ENCODE data around the gene ABCD3.

ABCD3 gene

DNA sequence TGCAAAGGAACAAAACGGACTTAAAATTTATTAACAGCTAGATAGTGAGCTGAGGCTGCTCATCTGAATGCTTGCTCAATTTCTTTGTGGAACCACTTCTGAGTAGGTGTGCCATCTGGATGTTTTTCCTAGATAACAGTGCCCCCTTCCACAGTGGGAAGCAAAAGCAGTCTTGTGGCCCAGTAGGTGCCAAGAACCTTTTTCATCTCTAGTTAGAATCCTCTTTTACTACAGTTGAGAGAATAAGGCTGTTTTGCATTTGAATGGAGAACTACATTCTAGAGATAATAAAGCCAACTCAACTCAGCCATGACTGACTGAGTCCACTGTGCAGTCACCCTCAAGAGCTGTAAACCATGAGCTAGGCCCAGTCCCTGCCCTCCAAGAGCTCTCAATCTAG is 110.1 kb downstream of the ABCD3 start:
- no peak for DNase-seq

DNA sequence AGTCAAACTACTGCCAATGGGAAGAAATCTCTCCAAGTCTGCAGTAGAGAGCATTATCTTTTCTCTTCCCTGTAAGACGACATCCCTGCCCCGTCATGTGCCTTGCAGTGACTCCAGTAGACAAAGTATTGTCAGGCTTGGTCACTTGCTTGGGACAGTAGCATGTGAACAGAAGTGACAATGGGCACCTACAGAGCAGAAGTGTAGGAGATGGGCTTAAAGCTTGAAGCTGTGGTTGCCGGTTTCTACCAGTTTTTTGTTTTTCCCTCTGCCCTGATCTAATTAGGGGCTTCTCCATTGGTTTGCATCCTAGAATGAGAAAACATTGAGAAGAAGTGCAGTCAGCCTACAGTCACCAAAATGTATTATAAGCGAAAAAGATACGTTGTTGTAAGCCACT is 110.6 kb downstream of the ABCD3 start:
- DNase-seq = no peak

GRCh38 chr1:94529416-94529815 is 111.2 kb downstream of the ABCD3 start:
- no peak for DNase-seq

GRCh38 chr1:94530373-94530878 is 112.2 kb downstream of the ABCD3 start:
- no peak for DNase-seq

- no peak for DNase-seq
Observed at GRCh38 chr1:94531664-94532063, 113.5 kb downstream of the ABCD3 start.

DNA sequence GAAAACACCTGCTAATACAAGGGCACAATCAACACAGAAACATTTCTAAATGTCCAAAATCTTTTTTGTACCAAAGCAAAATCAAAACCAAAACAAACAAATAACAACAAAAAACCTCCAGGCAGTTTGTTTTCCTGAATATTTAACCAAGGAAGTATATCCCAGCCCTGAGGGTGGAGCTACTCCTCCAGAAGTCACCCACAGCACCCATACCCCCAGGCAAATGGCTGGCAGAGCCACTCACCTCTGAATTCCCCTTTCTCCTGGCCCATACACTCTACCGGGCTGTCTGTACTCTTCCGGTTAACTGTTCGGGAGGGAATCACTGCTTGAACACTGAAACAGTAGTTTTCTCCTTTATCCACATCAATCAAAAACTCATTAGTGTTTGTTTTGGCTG is 113.9 kb downstream of the ABCD3 start:
- no peak for DNase-seq

DNA sequence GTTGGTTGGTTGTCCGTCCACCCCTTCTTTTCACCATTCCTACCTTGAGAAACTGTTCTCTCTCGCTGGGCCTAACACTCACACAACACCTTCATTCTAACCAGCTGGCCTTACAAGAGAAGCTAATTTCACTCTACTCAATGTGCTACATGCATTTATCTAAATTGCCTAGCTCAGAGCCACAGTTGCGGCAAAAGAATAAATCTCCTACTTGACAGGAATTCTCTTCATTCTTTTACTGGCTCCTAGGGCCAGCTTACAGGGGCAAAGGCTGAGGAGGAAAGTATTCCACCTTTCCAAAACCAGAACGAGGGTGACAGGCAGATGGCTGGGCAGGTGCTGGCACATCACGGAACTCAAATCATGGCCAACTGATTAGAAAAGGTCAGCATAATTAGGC is 116.9 kb downstream of the ABCD3 start:
- no peak for DNase-seq

GRCh38 chr1:94535879-94536278 is 117.7 kb downstream of the ABCD3 start:
- DNase-seq = no peak

GRCh38 chr1:94537254-94537653 is 119.1 kb downstream of the ABCD3 start:
- DNase-seq = no peak

DNA sequence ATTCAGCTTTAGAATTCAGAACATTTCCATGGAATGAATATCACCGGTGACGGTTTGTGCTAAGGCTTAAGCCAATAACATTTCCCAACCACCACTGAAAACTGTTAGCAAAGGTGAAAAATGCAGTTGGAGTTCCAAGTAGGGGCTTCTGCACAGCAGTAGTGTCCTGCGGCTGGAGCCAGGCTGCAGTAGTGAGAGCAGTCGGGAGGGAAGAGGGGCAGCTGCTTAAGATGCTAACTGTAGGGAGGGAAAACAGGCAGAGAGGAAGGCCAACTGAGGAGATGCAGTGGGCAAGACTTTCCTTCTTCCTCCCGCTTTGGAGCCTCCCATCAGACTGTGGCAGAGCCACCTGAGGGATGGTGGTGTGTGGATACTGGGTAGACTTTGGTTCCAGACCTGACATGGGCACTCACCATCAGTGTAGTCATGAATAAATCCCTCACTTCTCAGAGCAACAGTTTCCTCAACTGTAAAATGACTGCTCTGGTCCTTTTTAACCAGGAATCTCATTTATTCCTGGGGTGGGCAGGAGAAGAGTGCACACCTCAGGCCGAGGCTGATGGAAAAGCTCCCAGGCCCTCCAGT is 120.1 kb downstream of the ABCD3 start:
- DNase-seq = no peak

GRCh38 chr1:94539496-94539895 is 121.3 kb downstream of the ABCD3 start:
- DNase-seq = no peak

- no peak for DNase-seq
Observed at GRCh38 chr1:94540440-94541245, 122.5 kb downstream of the ABCD3 start.

DNA sequence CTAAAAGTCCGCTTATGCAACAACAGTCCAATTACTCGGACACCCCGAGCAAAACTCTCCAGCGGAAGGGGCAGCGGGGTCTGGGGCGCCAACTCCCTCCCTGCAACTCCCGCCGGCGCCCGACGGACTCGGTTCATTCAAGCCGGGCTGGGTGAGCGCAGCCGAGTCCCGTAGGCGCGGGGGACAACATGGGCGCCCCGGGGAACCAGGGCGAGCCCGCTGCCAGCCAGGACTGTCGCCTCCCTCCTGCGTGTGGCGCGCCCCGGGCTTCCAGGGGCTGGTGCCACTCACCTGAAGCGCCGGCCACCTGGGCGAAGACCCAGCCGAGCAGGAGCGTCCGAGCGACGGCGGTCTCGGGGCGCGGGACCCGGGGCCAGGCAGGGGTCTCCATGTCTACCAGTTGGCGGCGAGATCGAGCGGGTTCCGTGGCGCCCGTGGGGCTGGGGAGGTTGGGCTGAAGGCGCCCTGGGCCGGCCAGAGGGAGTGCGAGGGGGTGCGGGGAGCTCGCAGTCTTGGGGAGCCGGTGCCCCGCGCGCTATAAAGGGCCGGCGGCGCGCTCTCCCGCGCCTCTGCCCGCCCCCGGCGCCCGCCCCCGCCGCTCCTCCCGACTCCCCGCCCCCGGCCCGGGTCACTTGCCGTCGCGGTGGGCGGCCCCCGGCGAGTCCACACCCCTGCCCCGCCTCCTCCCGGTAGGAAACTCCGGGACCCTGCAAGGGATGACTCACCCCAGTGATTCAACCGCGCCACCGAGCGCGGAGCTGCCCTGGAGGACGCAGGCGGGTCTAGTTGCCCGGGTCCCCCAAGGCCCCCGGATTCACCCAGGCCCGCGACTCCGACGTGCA is 123.3 kb downstream of the ABCD3 start, which contains the start of gene F3:
Gene F3 (minus strand): TSS at position 514 of the 842 bp plus-strand sequence. CDS start 123 bp downstream, at position 391.
- DNase-seq = peak in 3 of 5 experiments; percentile 23 to 70 (median 42)

DNA sequence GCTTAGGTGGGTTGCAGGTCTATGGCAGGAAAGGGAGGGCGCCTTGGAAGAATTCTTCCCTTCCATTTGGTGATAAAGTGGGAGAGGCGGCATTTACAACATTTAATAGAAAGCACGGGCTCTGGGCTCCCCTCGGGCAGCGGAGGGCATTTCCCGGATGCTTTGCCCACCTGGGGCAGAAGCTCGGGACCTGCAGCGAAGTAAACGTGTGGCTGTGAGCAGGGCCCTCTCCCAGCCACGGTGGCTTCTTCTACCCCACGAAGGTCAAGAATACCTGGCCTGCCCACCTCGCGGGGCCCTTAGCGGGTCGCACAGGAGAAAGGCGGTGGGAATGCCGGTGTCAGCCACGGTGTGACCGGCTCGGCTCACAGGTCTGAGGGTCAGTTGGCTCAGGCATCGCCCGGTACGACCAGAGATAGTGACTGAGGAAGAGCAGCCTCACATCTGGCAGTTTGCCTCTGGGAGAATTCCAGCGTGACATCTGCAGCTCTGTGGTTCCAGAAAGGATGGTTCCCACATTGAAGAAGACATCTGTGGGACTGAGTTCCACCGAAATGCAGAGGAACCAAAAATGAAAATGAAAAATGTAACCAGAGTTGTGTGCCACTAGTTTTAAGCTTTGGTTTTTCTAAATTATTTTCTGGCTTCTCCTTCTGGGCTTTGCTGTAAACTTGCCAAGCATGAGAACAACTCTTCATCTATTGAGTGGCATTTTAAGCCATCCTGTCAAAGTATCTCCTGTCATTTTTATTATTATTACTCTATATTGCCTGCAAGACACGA is 124.1 kb downstream of the ABCD3 start:
- no peak for DNase-seq

GRCh38 chr1:94543001-94543400 is 124.8 kb downstream of the ABCD3 start:
- no peak for DNase-seq

- DNase-seq = no peak
Observed at GRCh38 chr1:94543893-94544635, 125.9 kb downstream of the ABCD3 start.

- no peak for DNase-seq
Observed at GRCh38 chr1:94544706-94545490, 126.7 kb downstream of the ABCD3 start.

GRCh38 chr1:94549706-94550105 is 131.5 kb downstream of the ABCD3 start:
- DNase-seq = no peak

DNA sequence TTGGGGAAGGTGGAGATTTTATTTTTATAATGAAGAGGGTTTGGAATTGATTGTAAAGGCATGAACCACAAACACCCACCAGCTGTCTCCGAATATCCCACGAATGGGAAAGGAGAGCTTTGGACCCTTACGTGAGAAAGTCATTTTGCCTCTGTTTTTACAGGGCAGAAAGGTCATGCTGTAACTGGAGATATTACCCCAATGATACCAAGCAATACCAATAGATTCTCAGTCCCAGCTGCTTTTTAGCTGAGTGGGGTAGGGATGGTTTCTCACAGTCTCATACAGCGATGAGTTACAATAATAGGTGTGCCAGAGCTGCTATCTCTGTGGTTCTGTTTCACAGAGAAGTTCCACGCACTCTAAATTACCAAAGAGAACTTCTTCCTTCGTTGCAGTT is 132.2 kb downstream of the ABCD3 start:
- no peak for DNase-seq

DNA sequence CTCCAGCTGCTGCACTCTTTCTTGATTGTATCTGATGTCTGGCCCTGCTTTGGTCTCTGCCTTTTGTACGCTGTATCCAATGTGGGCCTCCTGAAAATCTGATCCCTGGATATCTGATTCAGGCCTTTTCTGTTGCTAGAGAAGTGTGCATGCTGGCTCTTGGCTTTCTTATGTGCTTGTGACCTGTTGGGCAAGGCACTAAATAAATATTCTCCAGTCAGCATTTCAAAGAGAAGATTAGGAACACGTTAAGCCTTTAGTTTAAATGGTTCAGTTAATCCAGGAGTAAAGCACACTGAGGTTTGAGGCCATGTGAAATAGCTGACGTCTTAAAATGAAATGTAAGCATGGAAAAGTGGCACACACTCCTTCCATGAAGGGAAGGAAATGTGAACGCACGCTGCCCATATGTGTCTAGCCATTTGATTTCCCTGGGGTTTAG is 132.6 kb downstream of the ABCD3 start:
- DNase-seq = no peak

DNA sequence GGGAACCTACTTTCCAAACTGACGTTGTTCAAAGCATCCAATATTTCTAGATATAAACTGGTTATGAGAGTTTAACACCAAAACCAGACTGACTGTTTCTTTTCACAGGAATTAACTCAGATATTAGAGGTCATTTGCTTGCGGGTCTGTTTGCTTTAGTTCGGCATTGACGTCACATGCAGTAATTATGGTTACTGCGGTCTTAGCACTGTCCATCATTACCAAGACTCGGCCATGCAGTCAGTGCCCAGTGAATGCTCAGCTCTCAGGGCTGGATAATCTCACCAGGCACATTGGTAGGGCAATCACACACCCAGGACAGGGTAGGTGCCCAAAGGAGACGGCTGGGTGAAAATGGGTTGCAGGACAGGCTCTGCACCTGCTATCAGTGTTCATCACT is 133.3 kb downstream of the ABCD3 start:
- no peak for DNase-seq
